Stimulated activated CD4-positive, alpha-beta T cell treated with anti-CD3 and anti-CD28 coated beads, Interleukin-2, amount 100 ng/mL, for 48 hours (primary cell): Measurements from ENCODE around the gene BCAS3.

Source experiments
- DNase-seq, 2 donors: peaks; one replicate each; pipeline ENCODE4 v3.0.0-alpha.2; 2020

Gene BCAS3

DNA sequence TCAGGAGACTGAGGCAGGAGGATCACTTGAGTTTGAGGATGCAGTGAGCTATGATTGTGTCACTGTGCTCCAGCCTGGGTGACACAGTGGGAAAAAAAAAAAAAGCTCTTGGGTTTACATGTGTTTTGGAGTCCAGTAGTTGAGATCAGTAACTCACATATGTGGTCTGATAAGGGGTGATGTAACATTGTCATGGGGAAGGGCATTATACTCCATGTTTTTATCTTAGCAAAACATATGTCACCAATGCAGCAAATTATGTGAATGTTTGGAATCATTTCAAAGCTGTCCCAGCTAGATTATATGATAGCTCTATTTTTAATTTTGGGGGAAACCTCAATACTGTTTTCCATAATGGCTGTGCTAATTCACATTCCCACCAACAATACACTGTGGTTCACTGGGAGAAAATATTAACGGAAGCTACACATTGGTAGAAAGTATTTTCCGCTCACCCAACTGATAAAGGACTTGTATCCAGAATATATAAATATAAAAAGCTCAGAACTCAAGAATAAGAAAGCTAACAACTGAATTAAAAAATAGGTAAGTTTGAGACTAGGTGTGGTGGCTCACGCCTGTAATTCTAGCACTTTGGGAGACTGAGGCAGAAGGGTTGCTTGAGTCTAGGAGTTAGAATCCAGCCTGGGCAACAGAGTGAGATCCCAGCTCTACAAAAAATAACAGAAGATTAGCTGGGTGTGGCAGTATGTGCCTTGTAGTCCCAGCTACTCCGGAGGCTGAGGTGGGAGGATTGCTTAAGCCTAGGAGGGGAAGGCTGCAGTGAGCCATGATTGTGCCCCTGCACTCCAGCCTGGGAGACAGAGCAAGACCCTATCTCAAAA lies 497.9 kb downstream of the BCAS3 start:
- no peak for DNase-seq

GRCh38 chr17:61177351-61177750 lies 499.7 kb downstream of the BCAS3 start:
- DNase-seq: no peak

DNA sequence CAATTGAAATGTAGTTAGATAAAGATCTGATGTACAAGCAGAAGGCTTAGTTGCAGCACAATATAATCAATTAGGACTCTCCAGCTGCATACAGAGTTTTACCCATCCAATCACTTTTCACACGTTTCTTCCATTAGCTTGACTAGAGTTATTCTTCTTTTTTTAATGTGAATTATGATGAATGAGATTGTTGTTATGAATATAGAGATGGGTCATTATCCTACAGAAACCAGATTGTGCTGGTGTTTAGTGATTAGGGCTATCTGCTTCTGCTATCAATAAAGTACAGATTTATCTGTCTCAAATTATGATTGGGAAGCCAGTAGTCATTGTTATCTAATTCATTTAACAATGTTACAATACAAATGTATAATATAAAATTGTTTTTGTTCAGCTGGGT lies 500.6 kb downstream of the BCAS3 start:
- DNase-seq: no peak

DNA sequence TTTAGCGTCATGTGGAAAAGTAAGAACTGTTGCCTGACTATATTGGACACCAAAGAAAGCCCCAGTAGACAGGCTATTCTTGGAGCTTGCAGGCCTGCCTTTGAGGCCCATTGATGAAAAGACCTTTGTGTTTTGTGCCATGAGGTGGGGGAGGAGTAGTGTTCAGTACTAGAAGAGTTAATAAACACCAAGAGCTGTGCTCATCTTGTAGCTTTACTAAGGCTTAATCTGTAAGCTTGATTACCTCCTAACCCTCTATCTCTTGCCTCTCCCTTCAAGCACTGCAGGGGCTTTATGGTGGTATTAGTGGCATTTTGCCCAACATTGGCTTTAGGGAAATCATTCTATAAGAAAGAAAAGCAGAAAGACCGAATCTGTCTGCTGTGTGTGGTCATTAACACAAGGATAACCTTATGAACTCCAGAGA lies 501.7 kb downstream of the BCAS3 start:
- DNase-seq: no peak

DNA sequence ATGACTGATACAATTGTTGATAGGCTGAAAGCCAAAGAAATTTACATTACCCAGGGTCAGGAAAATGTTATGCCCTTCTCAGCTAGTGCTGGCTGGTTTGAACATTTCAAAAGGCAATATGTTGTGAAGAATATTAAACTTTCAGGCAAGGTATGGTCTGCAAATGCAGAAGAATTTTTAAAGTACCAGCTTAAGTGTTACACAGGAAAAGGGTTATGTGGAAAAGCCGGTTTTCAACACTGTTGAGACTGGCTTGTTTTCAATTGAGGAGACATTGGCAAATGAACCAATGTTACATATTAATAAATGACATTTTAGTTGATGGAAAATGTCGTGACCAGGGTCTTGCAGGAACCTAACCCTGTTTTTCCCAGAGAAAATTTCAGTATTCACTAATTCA lies 506.1 kb downstream of the BCAS3 start:
- no peak for DNase-seq

DNA sequence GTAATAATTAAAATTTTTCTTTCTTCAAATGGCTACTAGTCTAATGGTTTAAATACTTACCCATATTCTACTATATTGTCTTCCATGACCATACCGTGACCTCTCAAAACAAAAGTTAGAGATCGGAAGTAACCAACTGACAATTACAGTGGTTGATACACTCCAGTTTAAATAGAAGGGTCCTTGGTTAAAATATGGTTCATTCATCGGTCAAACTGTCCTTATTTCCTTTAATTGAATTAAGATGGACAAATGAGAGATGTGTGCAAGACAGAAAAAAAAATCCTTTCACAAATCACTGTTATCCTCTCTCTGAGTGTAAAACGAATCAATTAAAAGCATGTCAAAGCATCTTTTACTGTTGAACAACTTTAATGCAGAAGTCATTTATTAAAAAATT lies 507.7 kb downstream of the BCAS3 start:
- no peak for DNase-seq

- no peak for DNase-seq
Measured at GRCh38 chr17:61187038-61187437, 509.4 kb downstream of the BCAS3 start.

- no peak for DNase-seq
Measured at GRCh38 chr17:61188081-61188480, 510.4 kb downstream of the BCAS3 start.

DNA sequence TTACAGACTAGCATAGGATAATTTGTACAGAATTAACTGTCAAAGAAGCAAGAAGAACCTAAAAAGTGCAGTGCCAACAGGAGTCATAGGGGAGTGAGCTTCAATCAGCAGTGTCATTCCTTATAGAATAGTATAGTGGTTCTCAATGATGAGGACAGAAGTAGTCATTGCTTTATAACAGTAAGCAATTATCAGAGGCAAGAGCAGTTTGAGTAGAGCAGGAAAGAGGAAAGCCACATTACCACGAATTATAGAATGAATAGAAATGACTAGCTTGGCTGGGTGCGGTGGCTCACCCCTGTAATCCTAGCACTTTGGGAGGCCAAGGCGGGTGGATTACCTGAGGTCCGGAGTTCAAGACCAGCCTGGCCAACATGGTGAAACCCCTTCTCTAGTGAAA lies 512.3 kb downstream of the BCAS3 start:
- DNase-seq: no peak

DNA sequence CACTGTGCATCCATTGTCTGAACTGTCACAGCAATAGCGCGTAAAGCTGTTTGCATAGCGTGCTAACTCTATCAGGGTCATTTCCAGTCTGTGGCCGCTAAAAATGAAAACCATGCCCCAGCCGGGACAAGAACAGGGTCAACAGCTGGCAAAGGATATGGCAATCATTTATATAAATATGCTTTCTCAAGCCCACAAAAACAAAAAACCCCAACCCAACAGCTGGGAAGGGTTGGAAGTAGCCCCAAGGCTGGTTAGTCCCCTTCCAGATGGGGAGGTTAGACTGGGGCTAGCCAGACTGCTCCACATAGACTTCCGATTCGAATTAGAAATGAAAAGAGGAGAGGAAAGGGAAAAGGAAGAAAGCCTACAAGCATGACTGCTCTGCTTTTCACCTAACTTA lies 518.7 kb downstream of the BCAS3 start:
- no peak for DNase-seq

GRCh38 chr17:61196799-61197198 lies 519.1 kb downstream of the BCAS3 start:
- no peak for DNase-seq

- DNase-seq: no peak
Measured at GRCh38 chr17:61199431-61200338, 522.0 kb downstream of the BCAS3 start.

GRCh38 chr17:61200339-61200715 lies 522.7 kb downstream of the BCAS3 start:
- DNase-seq: no peak

DNA sequence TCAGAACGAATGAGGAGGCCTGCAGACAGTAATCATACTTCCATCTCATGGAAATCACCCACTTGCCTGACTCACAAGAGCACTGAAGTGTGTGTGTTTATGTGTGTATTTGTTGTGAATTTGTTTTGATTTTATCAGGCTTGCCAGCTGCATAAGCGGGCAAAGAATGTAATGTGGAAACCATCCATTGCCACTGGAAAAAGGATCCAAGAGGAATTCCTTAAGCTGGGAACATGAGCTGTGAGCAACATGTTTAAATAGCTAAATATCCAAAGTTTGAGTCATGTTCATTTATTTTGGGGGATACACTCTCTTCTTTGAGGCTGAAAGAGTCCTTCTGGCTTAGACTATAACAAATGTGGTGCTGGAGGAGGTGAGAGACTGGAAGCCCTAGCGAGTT lies 523.6 kb downstream of the BCAS3 start:
- no peak for DNase-seq

GRCh38 chr17:61202564-61202963 lies 524.9 kb downstream of the BCAS3 start:
- DNase-seq: no peak

DNA sequence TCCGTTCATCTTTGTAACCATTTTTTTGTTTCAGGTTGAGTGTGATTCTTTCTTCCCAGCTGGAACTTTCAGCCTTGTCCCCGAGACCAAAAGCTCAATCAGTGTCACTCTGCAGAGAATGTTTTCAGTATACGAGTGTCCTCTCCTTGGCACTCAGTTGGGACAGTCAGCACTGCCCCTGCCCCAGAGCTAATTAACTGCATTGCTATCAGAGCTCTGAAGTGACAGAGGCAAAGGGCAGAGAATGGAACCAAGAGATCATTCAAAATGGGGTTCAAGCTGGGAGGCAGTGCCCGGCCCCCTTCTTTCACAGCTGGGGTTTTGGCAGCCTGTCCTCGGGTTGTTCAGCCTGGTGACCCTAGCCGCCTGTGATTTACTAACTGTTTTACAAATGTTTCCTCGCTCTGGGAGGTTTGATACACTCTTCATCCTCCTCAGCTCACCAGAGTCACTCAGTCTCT lies 526.0 kb downstream of the BCAS3 start:
- DNase-seq: no peak

- no peak for DNase-seq
Measured at GRCh38 chr17:61204456-61204855, 526.8 kb downstream of the BCAS3 start.

GRCh38 chr17:61205401-61205800 lies 527.8 kb downstream of the BCAS3 start:
- no peak for DNase-seq

DNA sequence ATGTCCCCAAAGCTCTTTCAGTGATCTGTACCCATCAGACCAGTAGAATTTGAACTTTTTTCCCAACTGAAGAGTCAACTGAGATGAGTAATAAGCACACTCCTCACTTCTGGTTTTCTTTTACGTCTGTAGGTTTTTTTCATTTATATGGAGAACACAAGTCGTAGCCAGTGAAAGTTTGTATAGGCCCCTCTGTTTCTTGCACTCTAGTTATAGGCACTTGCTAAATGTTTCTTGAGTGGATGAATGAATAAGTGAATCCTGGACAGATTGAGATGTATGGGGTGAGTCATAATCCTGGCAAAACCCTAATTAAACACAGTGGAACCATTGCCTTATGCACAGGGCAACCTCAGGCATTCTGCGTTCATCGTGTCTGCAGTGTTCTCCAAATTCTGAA lies 528.3 kb downstream of the BCAS3 start:
- no peak for DNase-seq

DNA sequence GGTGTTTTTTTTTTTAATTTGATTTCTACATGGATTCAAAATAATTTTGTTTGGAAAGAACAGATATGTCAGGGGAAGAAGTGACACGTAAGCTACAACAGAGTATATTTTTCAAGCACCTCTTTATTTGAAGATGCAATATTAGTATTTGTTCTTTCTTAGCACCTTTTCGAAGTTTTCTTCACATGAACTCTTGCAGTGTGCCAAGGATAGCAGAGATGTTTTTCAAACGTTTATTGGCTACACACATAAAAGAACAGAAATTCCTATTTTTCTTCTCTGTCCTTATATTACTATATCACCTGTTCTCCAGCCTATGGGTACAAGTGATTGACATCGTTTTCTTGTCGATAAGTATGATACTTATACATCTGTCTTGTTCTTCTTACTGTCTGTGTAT lies 529.3 kb downstream of the BCAS3 start:
- DNase-seq: no peak

DNA sequence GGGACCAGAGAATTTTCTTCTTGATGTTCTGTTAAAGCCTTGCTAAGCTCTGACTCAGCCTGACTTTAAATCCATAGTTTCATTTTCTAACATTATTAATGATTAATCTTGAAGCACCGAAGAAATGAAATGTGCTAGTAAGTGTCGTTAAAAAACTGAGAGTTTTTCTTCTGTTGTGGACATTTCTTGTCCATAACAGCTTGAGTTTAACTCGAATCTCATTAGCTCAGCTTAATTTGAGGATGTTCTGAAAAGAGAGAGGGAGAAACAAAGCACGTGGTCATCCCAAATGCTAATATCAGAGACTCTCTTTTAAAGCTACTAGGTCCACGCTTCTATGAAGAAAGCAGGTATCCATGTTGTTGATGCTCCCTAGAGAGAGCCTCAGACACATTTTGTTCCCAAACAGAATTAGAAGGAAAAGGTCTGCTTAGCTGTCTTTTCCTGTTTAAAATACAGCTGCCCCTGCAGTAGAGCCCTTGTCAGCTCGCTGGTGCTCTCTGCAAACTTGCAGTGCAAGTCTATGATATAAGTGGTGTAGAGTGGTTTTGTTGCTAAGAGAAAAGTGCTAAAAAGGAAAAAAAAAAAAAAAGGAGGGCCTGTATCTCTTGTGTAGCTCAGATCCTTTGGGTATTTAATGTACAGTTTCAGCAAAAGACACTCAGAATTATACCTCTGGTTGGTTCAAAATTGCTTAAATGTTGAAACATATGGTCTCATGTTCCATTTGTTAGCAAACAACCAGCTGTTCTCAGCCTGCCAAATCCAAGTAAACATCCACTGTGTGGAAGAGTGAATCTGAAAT lies 530.9 kb downstream of the BCAS3 start:
- no peak for DNase-seq

DNA sequence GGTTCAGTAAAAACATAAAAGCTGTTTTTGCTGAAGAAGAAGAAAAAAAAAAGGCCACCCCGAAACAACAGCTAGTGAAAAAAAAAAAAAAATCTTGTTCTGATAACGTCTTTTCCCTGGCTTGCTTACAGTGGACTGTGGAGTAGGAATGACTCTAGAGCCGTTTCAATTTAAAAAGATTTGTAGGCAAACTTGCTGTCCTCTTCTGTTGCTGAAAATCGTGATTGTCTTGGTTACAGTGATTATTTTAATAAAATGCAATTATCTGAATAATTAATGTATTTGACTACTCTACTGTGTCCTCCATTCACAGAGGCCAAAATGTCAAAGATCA lies 531.4 kb downstream of the BCAS3 start:
- DNase-seq: no peak

GRCh38 chr17:61209525-61209924 lies 531.9 kb downstream of the BCAS3 start:
- no peak for DNase-seq
